ENCODE data around the gene TESK2.
"Not testable (repeated sequence)": the region's sequence is repeated elsewhere in the genome, so short reads cannot be mapped to it uniquely, and the experiment has no call there.

The TESK2 gene

GRCh38 chr1:45510036-45510971 lies 19.3 kb upstream of the TESK2 start:
- no peak for DNase-seq

- DNase-seq = no peak
Measured at GRCh38 chr1:45508295-45509151, 17.6 kb upstream of the TESK2 start.

GRCh38 chr1:45507893-45508292 lies 16.9 kb upstream of the TESK2 start:
- DNase-seq = no peak

GRCh38 chr1:45507195-45507594 lies 16.2 kb upstream of the TESK2 start:
- DNase-seq = no peak

GRCh38 chr1:45503462-45504360 lies 12.7 kb upstream of the TESK2 start:
- no peak for DNase-seq

GRCh38 chr1:45501505-45501859 lies 10.5 kb upstream of the TESK2 start:
- no peak for DNase-seq

GRCh38 chr1:45499415-45499769 lies 8.4 kb upstream of the TESK2 start:
- no peak for DNase-seq

- no peak for DNase-seq
Measured at GRCh38 chr1:45498279-45498678, 7.3 kb upstream of the TESK2 start.

- no peak for DNase-seq
Measured at GRCh38 chr1:45493116-45493697, 2.2 kb upstream of the TESK2 start.

GRCh38 chr1:45492691-45493090 lies 1.7 kb upstream of the TESK2 start:
- DNase-seq = no peak

- no peak for DNase-seq
Measured at GRCh38 chr1:45491487-45492260, 711 bp upstream of the TESK2 start.

- DNase-seq = no peak
Measured at GRCh38 chr1:45490121-45490625, 790 bp downstream of the TESK2 start.

- not testable (repeated sequence) for DNase-seq
Measured at GRCh38 chr1:45489379-45489778, 1.6 kb downstream of the TESK2 start.

GRCh38 chr1:45488666-45489377 lies 2.1 kb downstream of the TESK2 start:
- no peak for DNase-seq

GRCh38 chr1:45485949-45486348 lies 5.0 kb downstream of the TESK2 start:
- no peak for DNase-seq

- DNase-seq = no peak
Measured at GRCh38 chr1:45479039-45479748, 11.8 kb downstream of the TESK2 start.

GRCh38 chr1:45478121-45478814 lies 12.7 kb downstream of the TESK2 start:
- no peak for DNase-seq

GRCh38 chr1:45477646-45478045 lies 13.3 kb downstream of the TESK2 start:
- no peak for DNase-seq

- not testable (repeated sequence) for DNase-seq
Measured at GRCh38 chr1:45474194-45474593, 16.8 kb downstream of the TESK2 start.
